HG03565 (cell line): ENCODE data around the gene MNS1.
"Not testable (repeated sequence)": the region's sequence is repeated elsewhere in the genome, so short reads cannot be mapped to it uniquely, and the experiment has no call there.

Source experiments
- ATAC-seq: cut with Tn5 transposase; IDR thresholded peaks from one replicate; pipeline ENCODE4 v1.9.1; 2021; ENCODE audit warnings: mild to moderate bottlenecking, moderate library complexity; ENCODE audit not compliant: unreplicated experiment

MNS1 gene

GRCh38 chr15:56454836-56455235 lies 10.1 kb downstream of the MNS1 start:
- no peak for ATAC-seq

- no peak for ATAC-seq
Observed at GRCh38 chr15:56445746-56446145, 19.2 kb downstream of the MNS1 start.

- ATAC-seq, result no peak
Observed at GRCh38 chr15:56442354-56442753, 22.6 kb downstream of the MNS1 start.

GRCh38 chr15:56440214-56440770 lies 24.6 kb downstream of the MNS1 start:
- no peak for ATAC-seq

GRCh38 chr15:56432304-56432703 lies 32.6 kb downstream of the MNS1 start:
- ATAC-seq, result no peak

GRCh38 chr15:56428821-56429458 lies 36.0 kb downstream of the MNS1 start:
- ATAC-seq, result no peak

GRCh38 chr15:56425976-56426375 lies 39.0 kb downstream of the MNS1 start:
- no peak for ATAC-seq

GRCh38 chr15:56425276-56425675 lies 39.7 kb downstream of the MNS1 start:
- no peak for ATAC-seq

- ATAC-seq, result not testable (repeated sequence)
Observed at GRCh38 chr15:56413114-56413733, 51.7 kb downstream of the MNS1 start.

GRCh38 chr15:56411122-56411749 lies 53.7 kb downstream of the MNS1 start:
- ATAC-seq, result no peak

GRCh38 chr15:56410721-56411120 lies 54.2 kb downstream of the MNS1 start:
- ATAC-seq, result no peak

GRCh38 chr15:56399209-56399608 lies 65.7 kb downstream of the MNS1 start:
- not testable (repeated sequence) for ATAC-seq

GRCh38 chr15:56397325-56397724 lies 67.6 kb downstream of the MNS1 start:
- not testable (repeated sequence) for ATAC-seq

GRCh38 chr15:56394909-56395308 lies 70.0 kb downstream of the MNS1 start:
- no peak for ATAC-seq

- ATAC-seq, result no peak
Observed at GRCh38 chr15:56393277-56393676, 71.7 kb downstream of the MNS1 start.

GRCh38 chr15:56390739-56391267 lies 74.1 kb downstream of the MNS1 start:
- ATAC-seq, result no peak

GRCh38 chr15:56385908-56386307 lies 79.0 kb downstream of the MNS1 start:
- no peak for ATAC-seq

- no peak for ATAC-seq
Observed at GRCh38 chr15:56383010-56383409, 81.9 kb downstream of the MNS1 start.
